GM12873 (cell line): ENCODE data around the gene RPL22.
A peak's percentile ranks its signal among the peaks of the same experiment; 100 is the strongest.

ENCODE experiments used
- TF ChIP-seq, protein P1 (sequence below): IDR thresholded peaks from 2 replicates; pipeline ENCODE4 v1.5.1; 2012; ENCODE audit warnings: low read depth, mild to moderate bottlenecking, moderate library complexity, low read length, control low read depth; ENCODE audit not compliant: insufficient read depth; ENCODE audit errors: missing control alignments

RPL22 gene

DNA sequence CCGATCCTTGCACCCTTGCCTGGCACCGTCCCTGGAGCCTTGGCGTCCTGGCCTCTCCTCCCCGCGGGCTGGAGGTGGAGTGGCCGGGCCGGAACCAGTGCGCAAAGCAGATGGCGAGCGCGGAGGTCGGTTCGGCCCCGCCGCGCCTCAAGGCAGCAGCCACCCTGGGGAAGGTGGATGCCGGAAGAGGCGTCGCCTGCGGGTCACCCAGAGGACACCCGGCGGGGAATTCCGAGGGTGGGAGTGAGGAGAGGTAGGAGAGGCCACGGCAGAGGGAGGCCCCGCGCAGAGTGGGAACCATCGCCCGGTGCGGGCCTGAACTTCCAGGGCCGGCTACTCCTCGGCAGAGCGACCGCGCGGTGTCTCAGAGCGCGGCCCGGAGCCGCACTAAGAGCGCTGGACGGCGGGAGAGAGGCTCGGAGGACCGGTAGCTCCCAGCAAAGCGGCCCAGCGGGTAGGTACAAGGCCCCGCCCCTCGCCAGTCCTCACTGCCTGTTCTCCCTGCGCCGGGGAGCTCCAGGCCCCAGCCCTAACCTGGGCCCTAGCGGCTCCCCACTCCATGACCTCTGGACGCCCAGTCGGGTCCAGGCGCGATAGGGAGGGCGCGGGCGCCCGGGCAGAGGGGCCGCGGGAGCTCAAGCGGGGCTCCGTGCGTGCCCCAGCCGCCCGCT lies 6.6 kb upstream of the RPL22 start, which contains the start of gene RNF207:
RNF207 (plus strand) TSS at position 271 of the 671 bp plus-strand sequence. CDS start 417 bp downstream, outside the sequence.
- TF ChIP-seq, protein P1, sequence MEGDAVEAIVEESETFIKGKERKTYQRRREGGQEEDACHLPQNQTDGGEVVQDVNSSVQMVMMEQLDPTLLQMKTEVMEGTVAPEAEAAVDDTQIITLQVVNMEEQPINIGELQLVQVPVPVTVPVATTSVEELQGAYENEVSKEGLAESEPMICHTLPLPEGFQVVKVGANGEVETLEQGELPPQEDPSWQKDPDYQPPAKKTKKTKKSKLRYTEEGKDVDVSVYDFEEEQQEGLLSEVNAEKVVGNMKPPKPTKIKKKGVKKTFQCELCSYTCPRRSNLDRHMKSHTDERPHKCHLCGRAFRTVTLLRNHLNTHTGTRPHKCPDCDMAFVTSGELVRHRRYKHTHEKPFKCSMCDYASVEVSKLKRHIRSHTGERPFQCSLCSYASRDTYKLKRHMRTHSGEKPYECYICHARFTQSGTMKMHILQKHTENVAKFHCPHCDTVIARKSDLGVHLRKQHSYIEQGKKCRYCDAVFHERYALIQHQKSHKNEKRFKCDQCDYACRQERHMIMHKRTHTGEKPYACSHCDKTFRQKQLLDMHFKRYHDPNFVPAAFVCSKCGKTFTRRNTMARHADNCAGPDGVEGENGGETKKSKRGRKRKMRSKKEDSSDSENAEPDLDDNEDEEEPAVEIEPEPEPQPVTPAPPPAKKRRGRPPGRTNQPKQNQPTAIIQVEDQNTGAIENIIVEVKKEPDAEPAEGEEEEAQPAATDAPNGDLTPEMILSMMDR: peak; percentile 1

DNA sequence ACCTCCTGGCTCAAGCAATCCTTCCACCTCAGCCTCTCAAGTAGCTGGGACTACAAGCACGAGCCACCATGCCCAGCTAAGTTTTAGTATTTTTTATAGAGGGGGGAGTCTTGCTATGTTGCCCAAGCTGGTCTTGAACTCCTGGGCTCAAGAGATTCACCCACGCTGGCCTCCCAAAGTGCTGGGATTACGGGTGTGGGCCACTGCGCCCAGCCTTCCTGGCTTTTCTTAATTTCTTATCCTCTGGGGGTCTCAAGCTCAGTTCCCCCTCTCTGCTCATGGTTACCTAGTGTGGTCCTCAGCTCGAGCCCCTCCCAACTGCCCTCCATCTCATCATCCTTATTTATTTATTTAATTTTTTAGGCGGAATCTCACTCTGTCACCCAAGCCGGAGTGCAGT lies 2.9 kb upstream of the RPL22 start:
- TF ChIP-seq, protein P1: no peak

GRCh38 chr1:6200188-6200809 lies 904 bp upstream of the RPL22 start:
- TF ChIP-seq, protein P1: no peak

DNA sequence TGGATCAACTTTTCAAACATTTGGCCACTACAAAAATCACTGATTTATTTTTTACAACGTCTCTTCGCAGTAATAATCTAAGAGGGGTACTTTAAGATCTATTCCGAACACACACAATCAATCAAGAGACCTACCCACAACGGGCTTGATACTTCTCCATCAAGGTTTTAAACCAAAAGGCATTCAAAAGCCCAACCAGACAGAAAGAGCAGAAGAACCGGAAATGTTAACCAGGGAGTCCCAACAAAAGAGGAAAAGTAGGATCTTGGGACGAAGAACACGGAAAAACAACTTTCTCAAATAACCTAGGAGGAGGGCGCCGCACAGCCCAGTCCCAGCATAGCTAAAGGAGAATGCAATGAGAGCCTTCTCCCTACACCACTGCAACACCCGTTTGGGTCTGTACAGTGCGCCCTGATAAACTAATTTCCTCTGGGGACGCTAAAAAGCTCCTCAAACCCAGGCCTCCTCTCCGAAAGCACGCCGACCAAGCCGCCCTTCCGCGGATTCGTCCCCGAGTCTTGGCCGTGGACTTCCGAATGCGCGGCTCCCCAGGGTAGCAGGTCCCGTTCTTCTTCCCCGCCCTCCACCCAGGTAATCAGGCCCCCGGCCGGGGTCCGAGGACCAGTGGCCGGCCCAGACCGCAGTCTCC lies 623 bp downstream of the RPL22 start:
- TF ChIP-seq, protein P1: no peak

GRCh38 chr1:6197746-6198427 lies 1.5 kb downstream of the RPL22 start:
- TF ChIP-seq, protein P1: no peak

DNA sequence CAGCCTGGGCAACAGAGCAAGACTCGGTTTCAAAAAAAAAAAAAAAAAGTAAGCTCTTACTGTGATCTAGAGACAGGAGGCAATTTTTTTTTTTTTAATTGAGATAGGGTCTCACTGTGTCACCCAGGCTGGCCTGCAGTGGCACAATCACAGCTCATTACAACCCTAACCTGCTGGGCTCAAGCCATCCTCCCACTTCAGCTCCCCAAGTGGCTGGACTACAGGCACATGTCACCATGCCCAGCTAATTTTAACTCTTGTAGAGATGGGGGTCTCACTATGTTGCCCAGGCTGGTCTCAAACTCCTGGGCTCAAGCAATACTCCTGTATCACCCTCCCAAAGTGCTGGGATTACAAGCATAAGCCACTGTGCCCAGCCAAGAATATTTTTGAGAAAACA lies 7.4 kb downstream of the RPL22 start:
- TF ChIP-seq, protein P1: no peak

DNA sequence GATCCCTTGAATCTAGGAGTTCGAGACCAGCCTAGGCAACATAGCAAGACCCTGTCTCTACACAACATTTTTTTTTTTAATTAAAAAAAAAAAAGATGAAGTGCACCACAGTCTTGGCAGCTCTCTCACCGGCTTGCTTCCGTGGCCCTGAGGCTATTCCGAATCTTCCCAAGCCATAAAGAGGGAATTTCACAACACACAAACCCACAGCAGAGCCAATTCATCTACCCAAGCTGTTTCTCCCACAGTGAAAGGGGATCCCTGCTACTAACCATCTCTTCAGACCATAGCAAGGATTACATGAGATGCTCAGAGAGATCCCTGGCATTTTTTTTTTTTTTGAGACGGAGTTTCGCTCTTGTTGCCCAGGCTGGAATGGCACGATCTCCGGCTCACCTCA lies 10.9 kb downstream of the RPL22 start:
- TF ChIP-seq, protein P1: no peak
